HEK293 (cell line): ENCODE measurements around the gene ATG101.

ENCODE experiments used
- ZNF302 ChIP-seq: fragments of 450-650 bp; formaldehyde crosslinking; IDR thresholded peaks from 2 replicates; pipeline ENCODE4 v1.5.1; 2016; ENCODE audit warnings: missing biosample characterization, missing genetic modification characterization, low read depth
- ZNF561 ChIP-seq: fragments of 450-650 bp; IDR thresholded peaks from 2 replicates; pipeline ENCODE4 v1.5.1; 2018; ENCODE audit warnings: missing biosample characterization, missing genetic modification characterization, borderline replicate concordance

DNA sequence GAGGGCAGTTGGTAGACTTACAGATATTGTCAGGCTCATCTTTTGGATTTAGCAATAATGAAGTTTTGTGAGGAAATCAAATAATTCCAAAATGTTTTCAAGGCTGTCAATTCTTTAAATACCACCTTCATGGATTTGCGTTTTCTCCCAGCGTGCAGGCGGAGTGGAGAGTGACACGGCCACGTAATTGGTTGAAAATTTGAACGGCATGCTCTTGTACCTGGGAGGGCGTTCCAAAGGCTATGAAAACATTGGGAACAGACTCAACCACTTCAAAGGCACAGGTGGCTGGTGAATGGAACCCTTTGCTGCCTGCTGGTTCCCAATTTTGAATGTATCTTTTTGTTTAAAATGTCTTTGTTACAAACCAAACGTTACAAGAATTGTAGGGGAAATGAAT, 22.1 kb downstream of the ATG101 start:
- TF ChIP-seq ZNF561 (tag by site-specific recombination) (no peak), ZNF302 (tag by site-specific recombination) (no peak)
